Panc1 (cell line): ENCODE measurements around the gene HDAC7. TPM values are rescaled to one million over a fixed set of nuclear protein-coding genes. Genes with fewer than 3 reads are reported as not detected.

ENCODE experiments used
- ATAC-seq: fragments of 200-7000 bp; cut with Tn5 transposase; 2 replicates; pipeline ENCODE4 v1.9.1; 2020; ENCODE audit warnings: mild to moderate bottlenecking, moderate library complexity
- BruUV-seq: library from RNA; stranded (reverse); fragments of 400-500 nt; replicated peaks from 2 replicates; lab custom pipeline; 2021; lab: Mats Ljungman, UMichigan
- CTCF ChIA-PET: fragments of 300-600 bp; sonication (Branson Sonifier 250); formaldehyde crosslinking; loops from one replicate; lab custom pipeline; 2022; ENCODE audit warnings: antibody characterized with exemption; lab: Charles Lee
- POLR2A ChIA-PET: fragments of 300-600 bp; sonication (Branson Sonifier 250); formaldehyde crosslinking; loops from one replicate; lab custom pipeline; 2022; ENCODE audit warnings: antibody characterized with exemption; lab: Charles Lee
- DNase-seq: peaks from one replicate; pipeline ENCODE4 v3.0.0-alpha.2; 2010; ENCODE audit warnings: low read depth, low spot score
- H3K27ac ChIP-seq: 2 replicates; pipeline ENCODE4 v1.5.1; 2011; ENCODE audit warnings: mild to moderate bottlenecking, low read length, inconsistent platforms
- H3K27me3 ChIP-seq: fragments of 200-500 bp; sonication (Bioruptor generic); 2 replicates; pipeline ENCODE4 v1.6.0; 2014; ENCODE audit warnings: low read length, inconsistent platforms; ENCODE audit not compliant: control insufficient read depth, insufficient read depth
- H3K36me3 ChIP-seq: fragments of 200-500 bp; sonication (Bioruptor generic); 2 replicates; pipeline ENCODE4 v1.5.1; 2014; ENCODE audit warnings: inconsistent platforms, mild to moderate bottlenecking, low read length, moderate library complexity; ENCODE audit not compliant: control insufficient read depth, insufficient read depth
- H3K4me1 ChIP-seq: 2 replicates; pipeline ENCODE4 v1.5.1; 2011; ENCODE audit warnings: inconsistent platforms, mild to moderate bottlenecking, low read length, moderate library complexity; ENCODE audit not compliant: control insufficient read depth, insufficient read depth
- H3K4me3 ChIP-seq, 2 experiments: 2 replicates each; pipeline ENCODE4 v1.5.1; 2011 to 2012; ENCODE audit warnings: low read depth in 2 of 2, low read length in 2 of 2, mild to moderate bottlenecking in 2 of 2, inconsistent platforms in 1 of 2, moderate library complexity in 1 of 2
- H3K9me3 ChIP-seq: fragments of 200-500 bp; sonication (Bioruptor generic); 2 replicates; pipeline ENCODE4 v1.5.1; 2014; ENCODE audit warnings: low read depth, mild to moderate bottlenecking, inconsistent platforms, low read length, moderate library complexity; ENCODE audit not compliant: control insufficient read depth, insufficient read depth
- POLR2AphosphoS5 ChIP-seq: IDR thresholded peaks from 2 replicates; pipeline ENCODE4 v1.6.1; 2012; ENCODE audit warnings: mild to moderate bottlenecking, low read depth, low read length, moderate library complexity
- SIN3A ChIP-seq: IDR thresholded peaks from 2 replicates; pipeline ENCODE4 v1.6.1; 2012; ENCODE audit warnings: low read depth, mild to moderate bottlenecking, low read length, moderate library complexity, borderline replicate concordance; ENCODE audit not compliant: insufficient read depth
- TCF7L2 ChIP-seq: IDR thresholded peaks from 2 replicates; pipeline ENCODE4 v1.6.1; 2011; ENCODE audit warnings: mild to moderate bottlenecking, low read depth, low read length, inconsistent platforms
- in situ Hi-C: cut with HindIII; loops from 2 replicates; pipeline ENCODE4 v1.10.0; 2016; ENCODE audit warnings: low sequenced_read_pairs, low pct_unique_long_range_greater_than_20kb
- intact Hi-C: fragments of 100-400 bp; cut with micrococcal nuclease; formaldehyde crosslinking; loops from one replicate; pipeline ENCODE4 v1.10.0; 2022; ENCODE audit not compliant: unreplicated experiment
- total RNA-seq: library from RNA; stranded (reverse); gene quantifications from one replicate; pipeline ENCODE4 v1.2.1, GENCODE V29; 2021; ENCODE audit not compliant: unreplicated experiment
- TF ChIP-seq, protein P1 (sequence below), 2 experiments: IDR thresholded peaks; 2 replicates each; pipeline ENCODE4 v1.6.1; 2011 to 2012; ENCODE audit warnings: low read depth in 2 of 2, control low read depth in 1 of 2, low read length in 1 of 2, mild to moderate bottlenecking in 1 of 2, moderate library complexity in 1 of 2; ENCODE audit not compliant: insufficient read depth in 1 of 2
- TF ChIP-seq, protein P2 (sequence below): fragments of 450-650 bp; IDR thresholded peaks from 2 replicates; pipeline ENCODE4 v1.5.1; 2017; ENCODE audit warnings: mild to moderate bottlenecking

HDAC7 gene
- total RNA-seq, 1 experiment from 2014 or later = 84.2 TPM

DNA sequence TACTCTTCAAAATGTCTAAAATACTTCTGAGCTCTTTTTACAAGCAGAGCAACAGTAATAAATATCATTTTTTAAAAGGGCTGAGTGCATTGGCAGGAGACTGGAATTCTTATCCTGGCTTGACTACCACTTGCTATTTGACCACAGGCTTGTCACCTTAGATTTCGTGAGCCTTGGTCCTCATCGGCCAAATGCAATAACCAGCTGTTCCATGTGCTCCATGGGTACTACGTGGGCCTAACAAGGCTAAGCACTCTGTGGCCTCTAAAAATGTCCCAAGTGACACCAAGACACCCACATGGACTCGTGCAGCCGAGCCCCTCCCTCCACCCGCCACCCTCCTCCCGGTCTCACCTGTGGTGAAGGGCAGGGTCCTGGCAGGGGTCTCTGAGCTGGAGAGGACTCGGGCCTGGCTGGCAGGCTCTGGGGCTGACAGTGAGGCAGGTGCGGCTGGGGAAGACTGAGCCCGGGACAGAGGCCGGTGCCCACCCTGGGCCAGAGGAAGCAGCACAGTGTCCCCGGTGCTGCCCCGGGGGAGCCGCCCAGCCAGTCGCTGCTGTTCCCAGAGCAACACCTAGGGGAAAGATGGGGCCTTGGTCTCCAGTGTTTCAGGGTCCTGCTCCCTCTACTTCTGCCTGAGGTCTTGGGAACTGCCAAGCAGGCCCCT lies 26.6 kb downstream of the HDAC7 start:
- ATAC-seq = no peak
- H3K4me1 ChIP-seq = no peaks in the 10 kb centered on the region
- BruUV-seq = no TSS peak
- H3K4me3 ChIP-seq = no peak overlapping the region
- H3K27ac ChIP-seq = no peak overlapping the region
- DNase-seq = no peak
- CTCF ChIA-PET = interaction anchor here (0.6 to 0.7 kb wide), 2 partner anchors 14 to 40 kb away, joined by 3 read pairs; no protein-coding TSS in a partner anchor
- POLR2A ChIA-PET = no interaction called here
- no peaks in the 10 kb centered on the region for H3K27me3 ChIP-seq
- H3K9me3 ChIP-seq = no peaks in the 10 kb centered on the region
- H3K36me3 ChIP-seq = peaks cover 7% of the 10 kb centered on the region; the same call in 1 of the 2 replicates
- TF ChIP-seq POLR2AphosphoS5 = no peak
- no peak for TF ChIP-seq SIN3A
- TF ChIP-seq, protein P1, sequence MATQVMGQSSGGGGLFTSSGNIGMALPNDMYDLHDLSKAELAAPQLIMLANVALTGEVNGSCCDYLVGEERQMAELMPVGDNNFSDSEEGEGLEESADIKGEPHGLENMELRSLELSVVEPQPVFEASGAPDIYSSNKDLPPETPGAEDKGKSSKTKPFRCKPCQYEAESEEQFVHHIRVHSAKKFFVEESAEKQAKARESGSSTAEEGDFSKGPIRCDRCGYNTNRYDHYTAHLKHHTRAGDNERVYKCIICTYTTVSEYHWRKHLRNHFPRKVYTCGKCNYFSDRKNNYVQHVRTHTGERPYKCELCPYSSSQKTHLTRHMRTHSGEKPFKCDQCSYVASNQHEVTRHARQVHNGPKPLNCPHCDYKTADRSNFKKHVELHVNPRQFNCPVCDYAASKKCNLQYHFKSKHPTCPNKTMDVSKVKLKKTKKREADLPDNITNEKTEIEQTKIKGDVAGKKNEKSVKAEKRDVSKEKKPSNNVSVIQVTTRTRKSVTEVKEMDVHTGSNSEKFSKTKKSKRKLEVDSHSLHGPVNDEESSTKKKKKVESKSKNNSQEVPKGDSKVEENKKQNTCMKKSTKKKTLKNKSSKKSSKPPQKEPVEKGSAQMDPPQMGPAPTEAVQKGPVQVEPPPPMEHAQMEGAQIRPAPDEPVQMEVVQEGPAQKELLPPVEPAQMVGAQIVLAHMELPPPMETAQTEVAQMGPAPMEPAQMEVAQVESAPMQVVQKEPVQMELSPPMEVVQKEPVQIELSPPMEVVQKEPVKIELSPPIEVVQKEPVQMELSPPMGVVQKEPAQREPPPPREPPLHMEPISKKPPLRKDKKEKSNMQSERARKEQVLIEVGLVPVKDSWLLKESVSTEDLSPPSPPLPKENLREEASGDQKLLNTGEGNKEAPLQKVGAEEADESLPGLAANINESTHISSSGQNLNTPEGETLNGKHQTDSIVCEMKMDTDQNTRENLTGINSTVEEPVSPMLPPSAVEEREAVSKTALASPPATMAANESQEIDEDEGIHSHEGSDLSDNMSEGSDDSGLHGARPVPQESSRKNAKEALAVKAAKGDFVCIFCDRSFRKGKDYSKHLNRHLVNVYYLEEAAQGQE (IDR thresholded peaks at IDR 0.05; ENCODE audit: insufficient read depth in 1 of 2, low read depth in 2 of 2, low read length in 1 of 2) = no peak
- TF ChIP-seq TCF7L2 = no peak
- TF ChIP-seq, protein P2, sequence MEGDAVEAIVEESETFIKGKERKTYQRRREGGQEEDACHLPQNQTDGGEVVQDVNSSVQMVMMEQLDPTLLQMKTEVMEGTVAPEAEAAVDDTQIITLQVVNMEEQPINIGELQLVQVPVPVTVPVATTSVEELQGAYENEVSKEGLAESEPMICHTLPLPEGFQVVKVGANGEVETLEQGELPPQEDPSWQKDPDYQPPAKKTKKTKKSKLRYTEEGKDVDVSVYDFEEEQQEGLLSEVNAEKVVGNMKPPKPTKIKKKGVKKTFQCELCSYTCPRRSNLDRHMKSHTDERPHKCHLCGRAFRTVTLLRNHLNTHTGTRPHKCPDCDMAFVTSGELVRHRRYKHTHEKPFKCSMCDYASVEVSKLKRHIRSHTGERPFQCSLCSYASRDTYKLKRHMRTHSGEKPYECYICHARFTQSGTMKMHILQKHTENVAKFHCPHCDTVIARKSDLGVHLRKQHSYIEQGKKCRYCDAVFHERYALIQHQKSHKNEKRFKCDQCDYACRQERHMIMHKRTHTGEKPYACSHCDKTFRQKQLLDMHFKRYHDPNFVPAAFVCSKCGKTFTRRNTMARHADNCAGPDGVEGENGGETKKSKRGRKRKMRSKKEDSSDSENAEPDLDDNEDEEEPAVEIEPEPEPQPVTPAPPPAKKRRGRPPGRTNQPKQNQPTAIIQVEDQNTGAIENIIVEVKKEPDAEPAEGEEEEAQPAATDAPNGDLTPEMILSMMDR = no peak
- in situ Hi-C loops (no loop called here), intact Hi-C loops (no loop called here)

DNA sequence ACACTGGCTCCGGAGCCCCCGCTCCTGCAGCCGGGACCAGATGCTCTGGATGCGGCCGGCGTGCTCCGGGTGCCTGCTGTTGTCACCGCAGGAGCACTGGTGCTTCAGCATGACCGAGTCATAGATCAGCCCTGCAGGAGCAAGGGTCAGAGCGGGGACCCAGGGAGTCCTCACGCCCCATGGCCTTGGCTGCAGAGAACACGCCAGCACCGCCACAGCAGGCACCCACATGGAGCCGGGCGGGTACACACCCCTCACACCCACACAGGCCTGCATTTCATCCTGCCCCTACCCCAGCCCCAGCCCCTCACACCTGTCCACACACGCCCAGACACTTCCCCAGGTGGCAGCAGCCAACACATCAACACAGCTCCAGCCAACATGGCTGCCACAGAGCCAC lies 27.8 kb downstream of the HDAC7 start:
- ATAC-seq = 0 out of 2 replicates have a peak, but pooled peaks have one; percentile 13
- CTCF ChIA-PET = no interaction called here
- BruUV-seq = no TSS peak
- TF ChIP-seq, protein P1 (IDR thresholded peaks at IDR 0.05; ENCODE audit: insufficient read depth in 1 of 2, low read depth in 2 of 2, low read length in 1 of 2) = no peak
- TF ChIP-seq TCF7L2 = no peak
- TF ChIP-seq, protein P2 = no peak
- TF ChIP-seq POLR2AphosphoS5 = no peak
- TF ChIP-seq SIN3A = no peak
- Histone ChIP-seq H3K4me3 (no peak overlapping the region), H3K9me3 (no peaks in the 10 kb centered on the region), H3K4me1 (no peaks in the 10 kb centered on the region), H3K36me3 (peaks cover 7% of the 10 kb centered on the region; the same call in 1 of the 2 replicates), H3K27me3 (no peaks in the 10 kb centered on the region), H3K27ac (no peak overlapping the region)
- intact Hi-C loops (no loop called here), in situ Hi-C loops (no loop called here)
- DNase-seq = no peak
- POLR2A ChIA-PET = no interaction called here
